ENCODE results near the gene CDH13.

Gene CDH13

DNA sequence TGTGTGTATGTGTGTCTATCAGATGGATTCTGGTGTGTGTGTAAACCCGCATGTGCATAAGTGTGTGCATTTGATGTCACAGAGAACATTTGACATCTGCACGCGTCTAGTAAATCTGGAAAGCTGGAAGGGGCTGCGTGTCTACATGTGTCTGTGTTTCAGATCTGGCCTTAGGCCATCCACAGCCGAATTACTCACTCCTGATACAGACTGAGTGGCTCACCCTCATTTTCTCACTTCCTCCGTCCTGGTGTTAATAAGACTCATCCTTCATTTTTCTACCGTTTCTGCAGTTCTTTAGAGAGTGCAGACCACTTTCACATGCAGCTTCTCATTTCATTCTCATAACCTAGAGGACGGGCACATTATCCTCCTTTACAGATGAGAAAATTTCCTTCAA lies 491.6 kb downstream of the CDH13 start:
- DNase-seq (ENCODE audit: low read depth) = no peak

DNA sequence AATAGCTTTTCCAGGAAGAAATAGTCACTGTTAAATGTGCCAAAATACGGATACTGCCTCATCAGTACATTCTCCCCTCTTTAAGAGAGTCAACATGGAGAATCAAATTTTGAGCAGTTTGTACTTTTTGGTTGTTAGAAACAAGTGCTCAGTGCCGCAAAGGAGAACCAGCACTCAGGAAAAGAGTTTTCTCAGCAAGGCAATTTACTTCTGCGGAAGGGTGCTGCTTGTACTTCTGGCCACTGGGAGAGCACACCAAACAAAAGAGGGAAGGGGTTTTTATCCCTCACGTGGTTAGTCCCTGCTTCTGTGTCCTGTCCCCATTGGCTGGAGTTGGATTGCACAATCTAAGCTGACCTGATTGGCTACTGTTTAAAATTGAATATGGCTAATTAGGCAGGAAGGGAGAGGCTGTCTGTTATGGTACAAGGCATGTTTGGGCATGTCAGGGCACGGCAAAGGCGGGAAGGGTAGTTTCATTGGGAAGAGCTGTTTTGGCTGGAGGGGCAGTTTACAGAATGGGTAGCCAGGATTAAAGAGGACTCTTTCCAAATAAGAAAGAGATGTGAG lies 499.3 kb downstream of the CDH13 start:
- DNase-seq (ENCODE audit: low read depth) = no peak

DNA sequence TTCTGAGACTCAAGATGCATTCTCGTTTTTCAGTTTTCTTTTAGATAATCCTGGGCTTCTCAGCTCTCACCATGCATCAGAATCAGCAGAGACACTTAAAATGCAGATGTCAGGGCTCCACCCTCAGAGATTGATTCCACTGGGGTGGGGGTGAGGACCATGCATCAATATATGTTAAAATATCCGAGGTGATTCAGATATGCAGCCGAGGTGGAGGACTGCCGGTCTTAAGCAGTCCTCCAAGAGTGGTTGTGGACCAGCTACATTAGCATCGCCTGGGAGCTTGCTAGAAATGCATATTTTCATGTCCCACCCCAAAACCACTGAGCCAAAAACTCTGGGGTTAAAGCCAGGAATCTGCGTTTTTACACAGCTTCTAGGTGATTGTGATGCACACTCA lies 501.3 kb downstream of the CDH13 start:
- DNase-seq (ENCODE audit: low read depth) = no peak

GRCh38 chr16:83130039-83130438 lies 503.3 kb downstream of the CDH13 start:
- no peak for DNase-seq (ENCODE audit: low read depth)

DNA sequence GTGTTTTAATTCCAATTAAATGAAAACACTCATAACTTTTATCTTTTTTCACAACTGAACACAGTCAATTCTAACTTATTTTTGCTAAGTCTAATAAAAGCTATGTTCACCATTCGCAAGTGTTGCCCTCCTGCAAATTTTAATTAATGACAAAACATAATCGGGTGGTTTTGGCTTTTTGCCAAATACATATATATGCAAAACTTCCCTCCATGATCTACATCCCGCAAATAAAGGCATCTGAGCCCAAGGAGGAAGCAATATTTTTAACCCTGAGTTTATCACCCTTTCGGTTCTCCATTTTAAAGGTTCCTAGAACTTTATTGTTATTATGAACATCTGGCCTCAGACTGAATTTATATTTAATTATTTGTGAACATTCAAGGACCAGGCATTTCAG lies 507.9 kb downstream of the CDH13 start:
- DNase-seq (ENCODE audit: low read depth) = no peak

DNA sequence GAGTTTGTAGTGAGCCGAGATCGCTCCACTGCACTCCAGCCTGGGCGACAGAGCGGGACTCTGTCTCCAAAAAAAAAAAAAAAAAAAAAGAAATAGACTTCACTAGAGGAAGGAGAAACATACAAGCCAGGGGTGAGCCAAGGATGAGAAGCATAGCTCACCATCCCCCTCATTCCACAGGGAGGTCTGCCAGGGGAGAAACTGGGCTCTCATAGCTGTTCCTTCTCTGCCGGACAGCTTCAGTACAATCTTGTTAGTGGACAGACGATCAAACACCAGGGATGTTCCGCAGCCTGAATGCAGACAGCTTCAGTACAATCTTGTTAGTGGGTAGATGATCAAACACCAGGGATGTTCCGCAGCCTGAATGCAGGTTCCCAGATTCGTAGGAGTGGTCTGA lies 509.6 kb downstream of the CDH13 start:
- DNase-seq (ENCODE audit: low read depth) = no peak

- no peak for DNase-seq (ENCODE audit: low read depth)
Observed at GRCh38 chr16:83136924-83137323, 510.2 kb downstream of the CDH13 start.

GRCh38 chr16:83137326-83137781 lies 510.6 kb downstream of the CDH13 start:
- no peak for DNase-seq (ENCODE audit: low read depth)

GRCh38 chr16:83137894-83138293 lies 511.1 kb downstream of the CDH13 start:
- DNase-seq (ENCODE audit: low read depth) = no peak

GRCh38 chr16:83138512-83138911 lies 511.7 kb downstream of the CDH13 start:
- DNase-seq (ENCODE audit: low read depth) = no peak

GRCh38 chr16:83138976-83139690 lies 512.4 kb downstream of the CDH13 start:
- DNase-seq (ENCODE audit: low read depth) = no peak

DNA sequence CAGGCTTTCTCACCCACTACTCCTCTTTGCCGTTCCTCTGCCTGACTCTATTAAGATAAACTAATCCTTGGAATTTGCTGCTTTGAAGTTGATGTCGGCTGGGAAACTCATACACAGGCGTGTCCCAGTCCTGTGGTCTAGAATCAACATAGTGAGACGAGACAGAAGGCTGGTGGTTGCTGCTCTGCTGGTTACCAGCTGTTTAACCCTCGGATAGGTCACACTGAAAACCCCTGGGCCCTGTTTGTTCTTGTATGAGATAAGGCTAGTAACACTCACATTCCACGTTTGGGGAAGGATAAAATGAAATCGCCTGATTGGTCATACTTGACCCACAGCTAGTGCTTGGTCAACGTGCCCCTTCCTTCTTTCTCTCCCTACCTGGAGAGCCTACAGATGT lies 517.0 kb downstream of the CDH13 start:
- no peak for DNase-seq (ENCODE audit: low read depth)

DNA sequence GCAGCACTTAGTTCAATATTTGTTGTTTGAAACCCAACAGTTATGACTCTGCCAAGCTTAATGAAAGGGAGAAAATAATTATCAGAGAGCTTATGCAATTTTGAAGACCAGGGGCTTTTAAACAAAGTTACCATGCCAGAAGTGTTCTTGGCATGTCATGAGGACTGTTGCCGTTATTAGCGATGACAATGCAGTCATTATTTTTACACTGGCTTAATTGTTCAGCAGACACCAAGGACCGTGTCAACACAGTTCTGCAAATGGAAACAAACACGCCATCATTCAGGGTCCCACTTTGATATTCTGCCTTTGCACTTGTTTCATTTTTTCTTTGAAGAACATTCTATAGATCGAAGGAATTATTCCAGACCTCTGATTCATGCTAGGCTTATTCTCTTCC lies 518.5 kb downstream of the CDH13 start:
- no peak for DNase-seq (ENCODE audit: low read depth)

- DNase-seq (ENCODE audit: low read depth) = no peak
Observed at GRCh38 chr16:83147244-83147643, 520.5 kb downstream of the CDH13 start.

- no peak for DNase-seq (ENCODE audit: low read depth)
Observed at GRCh38 chr16:83158320-83158957, 531.7 kb downstream of the CDH13 start.

DNA sequence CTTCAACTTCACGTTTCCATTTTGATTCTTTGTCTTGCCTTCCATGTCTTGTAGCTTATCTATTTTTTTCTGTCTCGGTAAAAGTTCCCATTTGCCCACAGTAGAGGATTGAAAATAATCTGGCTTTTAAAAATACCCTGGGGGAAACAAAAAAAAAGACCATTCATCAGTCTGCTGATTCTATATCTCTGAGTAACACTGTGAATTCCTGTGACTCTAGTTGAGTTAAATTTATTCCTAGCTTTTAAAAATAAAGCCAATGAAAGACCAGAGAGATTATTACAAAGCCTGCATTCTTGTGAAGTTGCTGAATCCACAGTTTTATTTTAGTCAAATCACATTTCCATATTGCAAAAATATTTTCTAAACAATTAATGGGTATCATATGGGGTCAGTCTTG lies 532.3 kb downstream of the CDH13 start:
- DNase-seq (ENCODE audit: low read depth) = no peak

DNA sequence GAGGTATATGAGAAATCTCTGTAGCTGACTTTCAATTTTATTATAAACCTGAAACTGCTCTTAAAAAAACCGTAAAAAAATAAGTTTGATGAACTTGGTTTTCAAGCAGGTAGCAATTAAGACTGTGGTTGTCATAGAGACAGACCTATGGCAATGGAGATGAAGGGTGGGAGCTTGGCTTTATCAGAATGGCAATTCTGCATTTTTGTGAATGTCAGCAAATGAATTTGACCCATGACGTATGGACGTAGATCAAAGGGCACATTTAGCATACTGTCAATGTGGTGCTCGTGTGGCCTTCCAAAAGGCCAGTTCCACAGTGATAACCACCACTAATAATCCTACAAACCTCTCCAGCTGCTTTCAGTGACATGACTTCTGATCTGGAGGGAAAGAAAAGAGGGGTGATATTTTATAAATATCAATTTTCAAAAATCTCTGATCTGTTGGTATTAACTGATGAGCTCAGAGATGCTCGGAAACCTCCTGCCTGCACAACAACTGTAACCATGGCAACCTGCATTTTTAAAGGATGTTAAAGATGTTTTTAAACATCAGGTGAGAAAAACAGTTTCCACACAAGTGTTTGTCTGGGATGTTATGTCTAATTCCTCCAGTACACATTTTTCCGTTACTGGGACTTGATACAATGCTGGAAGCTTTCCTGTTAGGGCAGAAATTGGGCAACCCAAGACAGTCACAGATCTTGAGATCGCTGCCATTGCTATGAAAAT lies 533.7 kb downstream of the CDH13 start:
- DNase-seq (ENCODE audit: low read depth) = no peak

DNA sequence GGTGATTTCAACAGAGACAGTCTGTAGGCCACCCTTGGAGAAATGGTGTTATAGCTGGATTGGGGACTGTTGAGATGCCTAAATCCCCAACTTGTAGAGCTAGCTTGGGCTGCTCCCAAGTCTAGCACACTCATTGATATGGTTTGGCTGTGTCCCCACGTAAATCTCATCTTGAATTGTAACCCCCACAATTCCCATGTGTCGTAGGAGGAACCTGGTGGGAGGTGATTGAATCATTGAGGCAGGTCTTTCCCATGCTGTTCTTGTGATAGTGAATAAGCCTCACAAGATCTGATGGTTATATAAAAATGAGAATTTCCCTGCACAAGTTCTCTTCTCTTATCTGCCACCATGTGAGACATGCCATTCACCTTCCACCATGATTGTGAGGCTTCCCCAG lies 536.0 kb downstream of the CDH13 start:
- DNase-seq (ENCODE audit: low read depth) = no peak

DNA sequence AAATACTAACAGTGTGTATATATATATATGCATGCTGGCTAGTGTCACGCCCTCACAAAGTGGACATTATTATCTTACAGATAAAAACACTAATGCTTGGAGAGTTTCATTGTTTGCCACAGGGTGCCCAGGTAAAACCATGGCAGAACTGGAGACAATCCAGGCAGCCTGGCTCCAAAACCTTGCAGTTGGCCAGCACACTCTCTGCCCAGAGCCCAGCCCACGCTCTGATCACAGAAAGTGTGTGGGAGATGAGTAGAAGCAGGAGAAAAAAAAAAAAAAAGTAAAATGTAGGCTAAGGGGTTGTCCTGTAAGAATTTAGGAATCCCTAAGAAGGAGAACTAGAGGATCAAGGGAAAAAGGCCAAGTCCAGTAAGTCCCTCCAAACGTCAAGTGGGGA lies 538.0 kb downstream of the CDH13 start:
- no peak for DNase-seq (ENCODE audit: low read depth)

- DNase-seq (ENCODE audit: low read depth) = no peak
Observed at GRCh38 chr16:83171396-83171795, 544.6 kb downstream of the CDH13 start.

DNA sequence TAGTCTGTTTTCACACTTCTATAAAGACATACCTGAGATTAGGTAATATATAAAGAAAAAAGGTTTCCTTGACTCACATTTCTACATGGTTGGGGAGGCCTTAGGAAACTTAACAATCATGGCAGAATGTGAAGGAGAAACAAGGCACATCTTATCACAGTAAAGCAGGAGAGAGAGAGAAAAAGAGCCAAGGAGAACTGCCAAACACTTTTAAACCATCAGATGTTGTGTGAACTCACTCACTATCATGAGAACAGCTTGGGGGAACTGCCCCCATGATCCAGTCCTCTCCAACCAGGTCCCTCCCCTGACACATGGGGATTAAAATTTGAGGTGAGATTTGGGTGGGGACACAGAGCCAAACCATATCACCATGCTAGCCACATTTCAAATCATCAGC lies 547.9 kb downstream of the CDH13 start:
- DNase-seq (ENCODE audit: low read depth) = no peak

- no peak for DNase-seq (ENCODE audit: low read depth)
Observed at GRCh38 chr16:83176802-83177201, 550.0 kb downstream of the CDH13 start.

DNA sequence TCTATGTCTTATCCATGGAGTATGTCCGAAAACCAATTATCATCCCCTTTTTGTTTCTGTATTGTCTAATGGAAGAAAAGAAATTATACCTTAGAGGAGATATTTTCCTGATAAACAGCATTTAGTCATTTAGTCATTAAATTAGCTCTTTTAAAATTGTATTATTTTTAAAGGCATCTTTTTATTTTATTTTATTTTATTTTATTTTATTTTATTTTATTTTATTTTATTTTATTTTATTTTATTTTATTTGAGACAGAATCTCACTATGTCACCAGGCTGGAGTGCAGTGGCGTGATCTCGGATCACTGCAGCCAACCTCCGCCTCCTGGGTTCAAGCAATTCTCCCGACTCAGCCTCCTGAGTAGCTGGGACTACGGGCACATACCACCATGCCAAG lies 559.1 kb downstream of the CDH13 start:
- no peak for DNase-seq (ENCODE audit: low read depth)

All from activated gamma-delta T cell treated with anti-CD3 and anti-CD28 coated beads, Interleukin-2, amount 50 U/mL, for 16 hours (primary cell).